DOHH2 (cell line): ENCODE results near the gene EDEM1.

Experiments used
- H3F3A ChIP-seq: fragments of 200-600 bp; sonication (generic), shearing (Covaris generic); 2 replicates; pipeline ENCODE4 v1.6.0; 2016; ENCODE audit warnings: antibody characterized with exemption, mild to moderate bottlenecking; ENCODE audit not compliant: control insufficient read depth, insufficient read depth
- H3K27ac ChIP-seq: fragments of 200-600 bp; sonication (generic); 2 replicates; pipeline ENCODE4 v1.5.1; 2014; ENCODE audit warnings: low read depth, mild to moderate bottlenecking, low read length, moderate library complexity
- H3K27me3 ChIP-seq: fragments of 200-600 bp; sonication (generic); 2 replicates; pipeline ENCODE4 v1.6.1; 2014; ENCODE audit warnings: mild to moderate bottlenecking, low read length, mixed read lengths; ENCODE audit not compliant: control insufficient read depth
- H3K36me3 ChIP-seq: fragments of 200-600 bp; sonication (generic); 2 replicates; pipeline ENCODE4 v1.6.1; 2014; ENCODE audit warnings: mild to moderate bottlenecking, low read length, moderate library complexity, mixed read lengths; ENCODE audit not compliant: control insufficient read depth
- H3K4me1 ChIP-seq: fragments of 200-600 bp; sonication (generic); 2 replicates; pipeline ENCODE4 v1.6.1; 2014; ENCODE audit warnings: mild to moderate bottlenecking, low read length, mixed read lengths; ENCODE audit not compliant: control insufficient read depth
- H3K4me2 ChIP-seq: fragments of 200-600 bp; sonication (generic); 2 replicates; pipeline ENCODE4 v1.6.0; 2014; ENCODE audit warnings: mild to moderate bottlenecking, low read length, moderate library complexity
- H3K4me3 ChIP-seq: fragments of 200-600 bp; sonication (generic); 2 replicates; pipeline ENCODE4 v1.5.1; 2014; ENCODE audit warnings: mild to moderate bottlenecking, low read length, mixed read lengths
- H3K79me2 ChIP-seq: fragments of 200-600 bp; sonication (generic); 2 replicates; pipeline ENCODE4 v1.6.1; 2014; ENCODE audit warnings: mild to moderate bottlenecking, low read length, mixed read lengths; ENCODE audit not compliant: control insufficient read depth
- H3K9me2 ChIP-seq: fragments of 200-600 bp; sonication (generic); replicated peaks from 2 replicates; pipeline ENCODE4 v1.6.1; 2014; ENCODE audit warnings: mild to moderate bottlenecking, low read length, mixed read lengths; ENCODE audit not compliant: control insufficient read depth
- H3K9me3 ChIP-seq: fragments of 200-600 bp; sonication (generic); 2 replicates; pipeline ENCODE4 v1.6.1; 2014; ENCODE audit warnings: antibody characterized with exemption, low read length, mixed read lengths; ENCODE audit not compliant: control insufficient read depth, insufficient read depth
- H4K20me1 ChIP-seq: fragments of 200-600 bp; sonication (generic); 2 replicates; pipeline ENCODE4 v1.6.0; 2014; ENCODE audit warnings: low read depth, mild to moderate bottlenecking, antibody characterized with exemption, low read length, moderate library complexity; ENCODE audit not compliant: control insufficient read depth, insufficient read depth
- CTCF ChIP-seq: fragments of 200-600 bp; sonication (generic); IDR thresholded peaks from one replicate; pipeline ENCODE4 v1.5.1; 2014; ENCODE audit warnings: antibody characterized with exemption, mild to moderate bottlenecking, low read depth, low read length; ENCODE audit not compliant: poor library complexity, severe bottlenecking
- EZH2phosphoT487 ChIP-seq: fragments of 200-600 bp; sonication (generic); IDR thresholded peaks from 2 replicates; pipeline ENCODE4 v1.6.1; 2017; ENCODE audit warnings: borderline replicate concordance, mild to moderate bottlenecking, antibody characterized with exemption, low read length, moderate library complexity, mixed read lengths

The EDEM1 gene

GRCh38 chr3:5264093-5264600 is 76.6 kb downstream of the EDEM1 start:
- H3K4me1 ChIP-seq: peaks cover 21% of the 10 kb centered on the region
- no peak overlapping the region for H3K27ac ChIP-seq
- H3K36me3 ChIP-seq: no peaks in the 10 kb centered on the region
- H3F3A ChIP-seq: no peaks in the 10 kb centered on the region
- TF ChIP-seq CTCF (no peak), EZH2phosphoT487 (no peak)
- no peak overlapping the region for H3K4me3 ChIP-seq
- no peaks in the 10 kb centered on the region for H3K79me2 ChIP-seq
- no peaks in the 10 kb centered on the region for H3K9me2 ChIP-seq
- H3K27me3 ChIP-seq: no peaks in the 10 kb centered on the region
- H4K20me1 ChIP-seq: no peaks in the 10 kb centered on the region
- no peak overlapping the region for H3K4me2 ChIP-seq
- H3K9me3 ChIP-seq: no peaks in the 10 kb centered on the region

GRCh38 chr3:5264896-5265770 is 77.6 kb downstream of the EDEM1 start:
- H3F3A ChIP-seq: no peaks in the 10 kb centered on the region
- H3K9me3 ChIP-seq: no peaks in the 10 kb centered on the region
- no peak overlapping the region for H3K27ac ChIP-seq
- H3K27me3 ChIP-seq: no peaks in the 10 kb centered on the region
- H3K4me2 ChIP-seq: no peak overlapping the region
- H3K79me2 ChIP-seq: no peaks in the 10 kb centered on the region
- TF ChIP-seq EZH2phosphoT487 (no peak), CTCF (no peak)
- H3K36me3 ChIP-seq: no peaks in the 10 kb centered on the region
- H3K4me1 ChIP-seq: peaks cover 19% of the 10 kb centered on the region
- H3K4me3 ChIP-seq: no peak overlapping the region
- no peaks in the 10 kb centered on the region for H4K20me1 ChIP-seq
- H3K9me2 ChIP-seq: no peaks in the 10 kb centered on the region

GRCh38 chr3:5267252-5267651 is 79.7 kb downstream of the EDEM1 start:
- Histone ChIP-seq H3K79me2 (no peaks in the 10 kb centered on the region), H3K9me3 (no peaks in the 10 kb centered on the region), H3K4me2 (no peak overlapping the region), H4K20me1 (no peaks in the 10 kb centered on the region), H3K9me2 (no peaks in the 10 kb centered on the region), H3K4me1 (no peaks in the 10 kb centered on the region), H3F3A (no peaks in the 10 kb centered on the region), H3K27ac (no peak overlapping the region), H3K27me3 (no peaks in the 10 kb centered on the region), H3K4me3 (no peak overlapping the region), H3K36me3 (no peaks in the 10 kb centered on the region)
- TF ChIP-seq CTCF: no peak
- no peak for TF ChIP-seq EZH2phosphoT487
